Mesenchymal stem cell (in vitro differentiated cells and primary cell): ENCODE results near the gene WNT4.

Experiments used
- DNase-seq: peaks from one replicate; pipeline ENCODE4 v3.0.0-alpha.2; 2013
- H2AFZ ChIP-seq: one replicate; pipeline ENCODE4 v1.6.1; 2013; ENCODE audit warnings: low read depth, mild to moderate bottlenecking, control low read depth, inconsistent platforms, low read length, moderate library complexity
- H2AK5ac ChIP-seq: 2 replicates; pipeline ENCODE4 v1.6.1; 2013; ENCODE audit warnings: low read length, moderate library complexity, mild to moderate bottlenecking, inconsistent platforms; ENCODE audit not compliant: severe bottlenecking
- H2BK120ac ChIP-seq: one replicate; pipeline ENCODE4 v1.6.1; 2013; ENCODE audit warnings: low read depth, mild to moderate bottlenecking, inconsistent platforms, low read length, moderate library complexity
- H2BK12ac ChIP-seq, 2 experiments: one replicate each; pipeline ENCODE4 v1.6.1; 2013; ENCODE audit warnings: inconsistent platforms in 2 of 2, low read length in 2 of 2, mild to moderate bottlenecking in 2 of 2, moderate library complexity in 2 of 2, control low read depth in 1 of 2
- H2BK15ac ChIP-seq: one replicate; pipeline ENCODE4 v1.6.1; 2013; ENCODE audit warnings: mild to moderate bottlenecking, low read depth, inconsistent platforms; ENCODE audit not compliant: poor library complexity, severe bottlenecking
- H2BK5ac ChIP-seq: 2 replicates; pipeline ENCODE4 v1.6.1; 2013; ENCODE audit warnings: low read depth, mild to moderate bottlenecking, low read length, control low read depth, inconsistent platforms; ENCODE audit not compliant: poor library complexity, severe bottlenecking
- H3K14ac ChIP-seq, 2 experiments: one replicate each; pipeline ENCODE4 v1.6.1; 2013; ENCODE audit warnings: inconsistent platforms in 2 of 2, low read length in 2 of 2, control low read depth in 1 of 2, mild to moderate bottlenecking in 1 of 2, moderate library complexity in 1 of 2
- H3K18ac ChIP-seq, 2 experiments: one replicate each; pipeline ENCODE4 v1.6.1; 2013; ENCODE audit warnings: inconsistent platforms in 2 of 2, low read length in 2 of 2, control low read depth in 1 of 2, low read depth in 1 of 2, mild to moderate bottlenecking in 1 of 2
- H3K23ac ChIP-seq, 2 experiments: one replicate each; pipeline ENCODE4 v1.6.1; 2013; ENCODE audit warnings: inconsistent platforms in 2 of 2, low read length in 2 of 2, mild to moderate bottlenecking in 2 of 2, moderate library complexity in 2 of 2, control low read depth in 1 of 2
- H3K27ac ChIP-seq: 2 replicates; pipeline ENCODE4 v1.5.1; 2013; ENCODE audit warnings: mild to moderate bottlenecking, moderate library complexity, low read length, control low read depth, inconsistent platforms; ENCODE audit not compliant: poor library complexity, severe bottlenecking
- H3K27me3 ChIP-seq, 2 experiments: 2 replicates each; pipeline versions ENCODE4 v1.6.1 to v1.7.0; 2013; ENCODE audit warnings: low read length in 2 of 2, mild to moderate bottlenecking in 2 of 2, moderate library complexity in 2 of 2, control low read depth in 1 of 2, inconsistent platforms in 1 of 2; ENCODE audit not compliant: control insufficient read depth in 1 of 2, insufficient read depth in 1 of 2
- H3K36me3 ChIP-seq, 2 experiments: 2 replicates each; pipeline versions ENCODE4 v1.6.1 to v1.7.0; 2013; ENCODE audit warnings: low read length in 2 of 2, control low read depth in 1 of 2, inconsistent platforms in 1 of 2, low read depth in 1 of 2, mild to moderate bottlenecking in 1 of 2; ENCODE audit not compliant: insufficient read depth in 2 of 2, control insufficient read depth in 1 of 2
- H3K4ac ChIP-seq, 2 experiments: one replicate each; pipeline ENCODE4 v1.6.1; 2013; ENCODE audit warnings: inconsistent platforms in 2 of 2, low read length in 2 of 2, mild to moderate bottlenecking in 2 of 2, moderate library complexity in 2 of 2, control low read depth in 1 of 2, low read depth in 1 of 2
- H3K4me1 ChIP-seq: 2 replicates; pipeline ENCODE4 v1.6.1; 2013; ENCODE audit warnings: low read depth, low read length, control low read depth; ENCODE audit not compliant: control insufficient read depth, insufficient read depth
- H3K4me2 ChIP-seq: 2 replicates; pipeline ENCODE4 v1.6.1; 2013; ENCODE audit warnings: low read length, mild to moderate bottlenecking, inconsistent platforms; ENCODE audit not compliant: poor library complexity, severe bottlenecking
- H3K4me3 ChIP-seq, 2 experiments: 2 replicates each; pipeline versions ENCODE4 v1.5.1 to v1.7.0; 2013; ENCODE audit warnings: low read length in 2 of 2, mild to moderate bottlenecking in 2 of 2, control low read depth in 1 of 2, low read depth in 1 of 2; ENCODE audit not compliant: insufficient read depth in 1 of 2
- H3K79me1 ChIP-seq: replicated peaks from 2 replicates; pipeline ENCODE4 v1.6.1; 2013; ENCODE audit warnings: mild to moderate bottlenecking, control low read depth, low read length, inconsistent platforms; ENCODE audit not compliant: poor library complexity, severe bottlenecking
- H3K9ac ChIP-seq: 2 replicates; pipeline ENCODE4 v1.7.0; 2013; ENCODE audit warnings: mild to moderate bottlenecking, low read length, moderate library complexity
- H3K9me3 ChIP-seq: 2 replicates; pipeline ENCODE4 v1.7.0; 2013; ENCODE audit warnings: mild to moderate bottlenecking, low read length; ENCODE audit not compliant: control insufficient read depth
- H4K8ac ChIP-seq: one replicate; pipeline ENCODE4 v1.6.1; 2013; ENCODE audit warnings: inconsistent platforms, mild to moderate bottlenecking, low read length, moderate library complexity
- H4K91ac ChIP-seq: one replicate; pipeline ENCODE4 v1.6.1; 2013; ENCODE audit warnings: mild to moderate bottlenecking, low read length, inconsistent platforms
- WGBS: methylation state at CpG from one replicate; pipeline ENCODE4 v1.1.7; 2013; ENCODE audit warnings: mixed read lengths; 5-methylcytosine and 5-hydroxymethylcytosine counted together

The WNT4 gene

DNA sequence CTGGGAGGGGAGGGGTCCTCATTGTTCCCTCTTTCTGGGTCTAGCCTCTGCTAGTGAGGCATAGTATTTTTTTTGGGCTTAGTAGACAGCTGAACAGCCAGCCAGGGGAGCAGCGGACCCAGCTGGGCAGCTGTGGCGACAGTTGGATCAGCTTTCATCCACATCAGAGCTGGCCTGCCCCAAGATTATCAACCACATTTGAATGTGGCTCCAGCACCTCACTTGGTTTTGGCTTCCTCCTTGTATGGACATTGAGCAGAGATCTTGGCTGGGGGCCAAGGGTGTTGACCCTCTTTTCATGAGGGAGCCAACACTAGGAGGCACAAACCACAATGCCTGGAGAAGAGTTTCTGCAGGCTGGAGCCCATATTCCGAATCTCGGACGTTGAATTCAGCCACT is 25.0 kb downstream of the WNT4 start:
- Histone ChIP-seq H3K4me1 (peaks cover 47% of the 10 kb centered on the region), H3K14ac (no peak overlapping the region), H3K27me3 (no peaks in the 10 kb centered on the region), H3K4ac (no peak overlapping the region), H3K18ac (no peak overlapping the region), H3K4me3 (no peak overlapping the region), H3K9me3 (no peaks in the 10 kb centered on the region), H2BK120ac (no peak overlapping the region), H4K8ac (no peak overlapping the region), H3K4me2 (no peak overlapping the region), H4K91ac (no peak overlapping the region), H2BK5ac (no peak overlapping the region), H3K23ac (no peak overlapping the region), H2BK15ac (no peak overlapping the region), H3K79me1 (peaks cover 50% of the 10 kb centered on the region), H2AK5ac (no peak overlapping the region), H2AFZ (no peak overlapping the region), H2BK12ac (no peak overlapping the region), H3K9ac (no peak overlapping the region), H3K27ac (no peak overlapping the region), H3K36me3 (peaks cover 47 to 77% of the 10 kb centered on the region in 2 experiments)
- whole genome bisulfite sequencing: 94% methylated on average over 5 of the region's 5 CpGs
- no peak for DNase-seq

DNA sequence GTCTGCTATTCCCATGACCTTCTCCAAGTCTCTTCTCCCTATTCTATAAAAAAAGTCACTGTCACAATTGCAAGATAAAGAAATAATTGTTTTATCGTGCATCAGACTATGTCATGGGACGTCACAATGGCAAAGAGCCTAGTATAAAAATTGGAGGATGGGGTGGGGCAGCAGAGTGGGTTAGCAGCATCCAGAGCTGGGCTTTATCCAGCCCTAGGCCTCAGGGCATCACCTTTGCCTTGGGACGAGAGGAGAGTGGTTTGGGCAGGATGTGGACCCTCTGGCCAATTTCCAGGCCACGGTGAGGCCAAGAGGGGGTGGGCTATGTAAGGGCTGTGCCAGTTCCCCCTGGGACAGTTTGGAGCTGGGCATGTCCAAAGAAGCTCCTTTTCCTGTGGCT is 25.7 kb downstream of the WNT4 start:
- H4K91ac ChIP-seq: no peak overlapping the region
- H2AK5ac ChIP-seq: no peak overlapping the region
- H3K27ac ChIP-seq: no peak overlapping the region
- WGBS: 92% methylated on average over 4 of the region's 4 CpGs
- H2AFZ ChIP-seq: no peak overlapping the region
- H3K14ac ChIP-seq: no peak overlapping the region
- no peak overlapping the region for H2BK5ac ChIP-seq
- no peaks in the 10 kb centered on the region for H3K27me3 ChIP-seq
- no peak overlapping the region for H3K4me3 ChIP-seq
- no peak overlapping the region for H2BK120ac ChIP-seq
- no peak for DNase-seq
- H3K18ac ChIP-seq: no peak overlapping the region
- no peak overlapping the region for H3K4me2 ChIP-seq
- H2BK15ac ChIP-seq: no peak overlapping the region
- H4K8ac ChIP-seq: no peak overlapping the region
- no peaks in the 10 kb centered on the region for H3K9me3 ChIP-seq
- H2BK12ac ChIP-seq: no peak overlapping the region
- no peak overlapping the region for H3K9ac ChIP-seq
- H3K23ac ChIP-seq: no peak overlapping the region
- H3K4me1 ChIP-seq: peaks cover 41% of the 10 kb centered on the region
- peaks cover 53 to 76% of the 10 kb centered on the region in 2 experiments for H3K36me3 ChIP-seq
- no peak overlapping the region for H3K4ac ChIP-seq
- peaks cover 46% of the 10 kb centered on the region for H3K79me1 ChIP-seq

DNA sequence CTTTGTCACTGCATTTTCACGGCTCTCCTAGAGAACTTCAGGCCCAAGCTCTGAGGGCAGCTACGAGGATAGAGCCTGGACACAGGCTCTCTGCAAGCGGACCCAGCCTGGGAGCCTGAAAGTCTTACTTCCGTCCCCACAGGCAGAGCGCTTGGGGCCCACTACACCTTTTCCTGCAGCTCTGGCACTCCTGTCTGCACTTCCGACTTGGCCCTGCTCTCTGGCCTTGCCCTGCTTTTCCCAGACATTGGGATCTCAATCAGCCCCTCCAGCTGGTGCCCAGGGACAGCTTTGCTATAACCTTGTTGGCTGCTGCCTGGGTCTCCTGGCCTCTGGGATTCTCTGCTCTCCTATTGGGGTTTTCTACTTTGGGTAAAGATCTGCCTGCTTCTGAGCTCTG is 27.6 kb downstream of the WNT4 start:
- Histone ChIP-seq H3K27me3 (no peaks in the 10 kb centered on the region), H2BK15ac (no peak overlapping the region), H3K9ac (peak overlapping the region; percentile 12), H3K4ac (no peak overlapping the region), H2AK5ac (no peak overlapping the region), H2AFZ (no peak overlapping the region), H2BK120ac (no peak overlapping the region), H3K4me2 (no peak overlapping the region), H3K79me1 (peaks cover 42% of the 10 kb centered on the region), H3K27ac (no peak overlapping the region), H4K8ac (no peak overlapping the region), H3K18ac (no peak overlapping the region), H3K9me3 (no peaks in the 10 kb centered on the region), H3K4me3 (no peak overlapping the region), H3K36me3 (peaks cover 52 to 69% of the 10 kb centered on the region in 2 experiments), H3K14ac (no peak overlapping the region), H2BK12ac (no peak overlapping the region), H3K23ac (no peak overlapping the region), H3K4me1 (peaks cover 36% of the 10 kb centered on the region), H4K91ac (no peak overlapping the region), H2BK5ac (no peak overlapping the region)
- 86% methylated on average over 6 of the region's 6 CpGs for WGBS
- no peak for DNase-seq

DNA sequence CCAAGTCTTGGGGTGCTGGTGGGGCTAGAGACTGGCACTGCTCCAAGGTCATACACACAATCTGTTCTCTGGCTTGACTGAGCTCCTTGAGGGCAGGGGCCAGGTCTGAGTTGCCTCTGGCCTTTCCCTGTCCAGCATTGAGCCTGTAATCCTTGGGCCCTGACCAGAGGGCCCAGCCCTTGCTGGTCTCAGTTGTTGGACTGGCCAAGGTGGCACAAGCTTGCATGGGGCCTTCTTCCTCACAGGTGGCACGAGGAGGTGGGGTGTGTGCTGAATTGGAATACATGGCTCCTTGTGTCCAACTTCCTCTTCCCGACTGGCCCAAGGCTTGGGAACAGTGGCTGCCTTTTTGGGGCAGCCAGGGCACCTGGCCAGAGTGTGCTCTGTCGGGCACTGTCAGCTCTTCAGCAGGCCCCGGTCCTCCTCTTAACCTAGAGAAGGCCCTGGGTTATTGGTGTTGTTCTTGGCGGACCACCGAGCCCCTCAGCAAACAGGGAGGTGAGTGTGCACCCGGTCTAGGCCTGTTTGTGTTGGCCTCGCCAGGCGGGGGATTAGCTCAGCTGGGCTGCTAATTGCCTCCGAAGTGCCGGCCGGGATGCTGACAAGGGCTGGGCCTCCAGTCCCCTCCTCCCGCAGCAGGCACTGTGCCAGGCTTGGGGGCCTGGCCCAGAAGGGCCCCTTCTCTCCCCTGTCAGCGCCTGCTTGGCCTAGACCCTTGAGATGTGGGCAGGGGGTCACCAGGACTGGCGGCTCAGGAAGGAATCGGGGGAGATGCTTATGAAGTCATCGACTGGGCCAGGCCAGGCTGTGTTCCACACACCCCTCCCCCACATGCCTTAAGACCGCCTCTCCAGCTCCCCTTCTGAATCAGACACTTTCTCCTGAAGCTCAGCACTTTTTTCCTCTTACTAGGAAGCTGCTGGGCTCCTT is 28.5 kb downstream of the WNT4 start:
- DNase-seq: peak; percentile 76
- peak overlapping the region; percentile 22 for H3K9ac ChIP-seq
- H3K4me3 ChIP-seq: no peak overlapping the region
- H3K4me2 ChIP-seq: peak overlapping the region; percentile 29
- peak overlapping the region; percentile 31 for H2BK15ac ChIP-seq
- 60% methylated on average over 17 of the region's 18 CpGs for WGBS
- peak overlapping the region; percentile 38 to 50 for H3K18ac ChIP-seq
- peak overlapping the region in 1 of 2 experiments; percentile 11 for H2BK12ac ChIP-seq
- peak overlapping the region; percentile 41 for H3K27ac ChIP-seq
- H2BK120ac ChIP-seq: no peak overlapping the region
- peaks cover 46 to 59% of the 10 kb centered on the region in 2 experiments for H3K36me3 ChIP-seq
- H2AK5ac ChIP-seq: no peak overlapping the region
- no peak overlapping the region for H2AFZ ChIP-seq
- peaks cover 33% of the 10 kb centered on the region for H3K4me1 ChIP-seq
- H3K79me1 ChIP-seq: peaks cover 38% of the 10 kb centered on the region
- H3K4ac ChIP-seq: no peak overlapping the region
- no peak overlapping the region for H3K23ac ChIP-seq
- H4K91ac ChIP-seq: peak overlapping the region; percentile 31
- H3K14ac ChIP-seq: peak overlapping the region in 1 of 2 experiments; percentile 19
- H4K8ac ChIP-seq: peak overlapping the region; percentile 73
- H3K9me3 ChIP-seq: no peaks in the 10 kb centered on the region
- H2BK5ac ChIP-seq: no peak overlapping the region
- no peaks in the 10 kb centered on the region for H3K27me3 ChIP-seq
